ENCODE data around the gene CTNND2.
A peak's percentile ranks its signal among the peaks of the same experiment; 100 is the strongest.
"Not testable (repeated sequence)": the region's sequence is repeated elsewhere in the genome, so short reads cannot be mapped to it uniquely, and the experiment has no call there.

CTNND2 gene

DNA sequence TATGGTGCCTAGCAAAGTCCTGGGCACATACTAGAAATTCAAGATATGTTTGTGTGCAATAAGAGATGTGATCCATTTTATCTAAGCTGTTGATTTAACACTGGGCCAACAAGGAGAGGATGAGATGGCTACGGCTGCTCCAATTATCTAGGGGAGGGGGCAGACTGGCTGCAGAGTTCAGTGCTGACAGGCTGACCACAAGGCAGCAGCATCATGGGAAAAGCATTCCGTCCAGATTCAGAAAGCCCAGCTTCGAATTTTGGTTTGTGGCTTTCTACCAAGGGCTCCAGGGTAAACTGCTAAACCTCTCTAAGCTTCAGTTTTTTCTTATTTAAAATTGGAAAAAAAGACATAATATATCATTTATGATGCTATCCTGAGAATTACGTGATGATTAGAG, 758.1 kb downstream of the CTNND2 start:
- DNase-seq, result no peak

DNA sequence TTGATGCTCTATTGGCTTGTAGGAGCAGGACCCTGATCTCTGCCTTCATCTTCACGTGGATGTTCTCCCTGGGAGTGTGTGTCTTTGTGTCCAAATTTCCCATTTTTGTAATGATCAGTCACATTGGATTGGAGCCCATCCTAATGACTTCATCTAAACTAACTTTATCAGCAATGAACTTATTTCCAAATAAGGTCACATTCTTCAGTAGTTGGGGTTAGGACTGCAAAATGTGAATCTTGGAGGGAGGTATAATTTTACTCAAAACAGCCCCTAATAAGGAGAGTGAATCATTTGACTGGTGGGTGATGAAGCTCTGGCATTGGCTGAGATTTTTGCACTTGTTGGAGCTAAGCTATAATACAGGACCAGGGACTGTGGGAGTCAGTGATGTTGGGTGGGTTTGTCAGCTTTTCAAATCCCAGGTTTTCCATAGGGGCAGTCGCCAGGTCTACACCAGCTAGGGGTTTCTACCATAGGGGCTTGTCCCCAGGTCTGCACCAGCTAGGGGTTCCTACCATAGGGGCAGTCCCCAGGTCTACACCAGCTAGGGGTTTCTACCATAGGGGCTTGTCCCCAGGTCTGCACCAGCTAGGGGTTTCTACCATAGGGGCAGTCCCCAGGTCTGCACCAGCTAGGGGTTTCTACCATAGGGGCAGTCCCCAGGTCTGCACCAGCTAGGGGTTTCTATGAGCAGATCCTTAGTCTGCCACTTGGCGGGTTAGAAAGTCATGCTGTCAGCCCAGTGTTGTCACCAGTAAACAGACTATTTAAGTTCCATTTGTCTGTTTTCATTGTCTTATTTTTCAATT, 760.6 kb downstream of the CTNND2 start:
- DNase-seq, result peak; percentile 10

DNA sequence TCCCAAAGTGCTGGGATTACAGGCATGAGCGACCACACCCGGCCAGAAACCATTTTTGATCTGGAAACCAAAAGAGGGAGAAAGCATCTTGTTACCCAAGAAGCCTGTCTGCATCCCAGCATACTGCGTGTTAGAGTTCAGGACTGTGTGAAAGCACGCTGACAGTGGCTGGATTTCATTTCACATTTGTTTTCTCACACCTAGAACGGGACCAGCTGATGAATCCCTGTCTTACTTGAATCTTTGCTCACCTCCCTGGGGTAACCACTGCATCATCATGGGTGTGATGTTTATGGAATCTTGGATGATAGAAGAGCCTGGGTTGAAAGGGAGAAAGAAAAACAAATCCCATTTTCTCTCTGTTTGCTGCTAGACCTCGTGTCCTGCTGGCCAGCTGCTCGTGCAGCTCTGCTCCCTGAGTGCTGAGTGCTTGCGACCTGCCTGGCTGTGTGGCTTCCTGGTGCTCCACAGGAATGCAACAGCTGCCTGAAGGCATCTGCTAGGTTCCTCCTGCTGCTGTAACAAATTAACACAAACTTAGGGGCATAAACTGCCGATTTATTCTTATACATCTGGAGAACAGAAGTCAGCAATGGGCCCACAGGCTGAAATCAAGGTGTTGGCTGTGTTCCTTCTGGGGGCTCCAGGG, 764.9 kb downstream of the CTNND2 start:
- no peak for DNase-seq

DNA sequence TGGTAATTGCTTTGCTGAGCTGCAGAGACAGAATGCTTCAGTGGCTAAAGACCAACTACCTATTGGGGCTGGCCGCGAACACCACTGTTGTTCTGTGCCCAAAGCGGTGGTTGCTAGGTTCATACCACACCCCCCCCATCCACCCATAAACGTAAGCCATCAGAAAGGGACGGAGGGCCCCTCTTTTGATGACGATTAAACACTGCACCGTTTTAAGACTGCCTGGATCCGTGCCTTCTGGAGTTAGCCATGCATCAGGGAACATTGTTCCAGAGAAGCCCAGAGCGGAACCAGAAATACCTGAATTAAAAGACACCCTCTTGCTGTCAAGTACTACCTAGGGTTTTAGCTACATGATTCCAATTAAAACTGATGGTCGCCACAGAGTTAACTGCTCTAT, 774.1 kb downstream of the CTNND2 start:
- no peak for DNase-seq

DNA sequence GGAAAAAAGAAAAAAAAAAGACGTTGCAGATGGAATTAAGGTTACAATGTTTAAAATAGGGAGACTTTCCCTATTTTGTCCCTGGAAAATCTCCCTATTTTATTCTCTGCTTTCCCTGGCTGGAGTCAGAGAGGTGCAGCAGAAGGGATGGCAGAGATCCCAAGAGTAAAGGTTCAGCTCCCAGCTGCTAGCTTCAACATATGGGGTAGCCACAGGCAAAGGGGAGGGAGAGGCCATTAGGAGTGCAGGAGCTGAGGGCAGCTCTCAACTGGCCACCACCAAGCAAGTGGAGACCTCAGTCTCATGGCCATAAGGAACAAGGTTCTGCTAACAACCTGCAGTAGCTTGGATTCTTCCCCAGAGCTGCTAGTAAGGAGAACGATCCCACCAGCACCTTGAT, 776.2 kb downstream of the CTNND2 start:
- no peak for DNase-seq

DNA sequence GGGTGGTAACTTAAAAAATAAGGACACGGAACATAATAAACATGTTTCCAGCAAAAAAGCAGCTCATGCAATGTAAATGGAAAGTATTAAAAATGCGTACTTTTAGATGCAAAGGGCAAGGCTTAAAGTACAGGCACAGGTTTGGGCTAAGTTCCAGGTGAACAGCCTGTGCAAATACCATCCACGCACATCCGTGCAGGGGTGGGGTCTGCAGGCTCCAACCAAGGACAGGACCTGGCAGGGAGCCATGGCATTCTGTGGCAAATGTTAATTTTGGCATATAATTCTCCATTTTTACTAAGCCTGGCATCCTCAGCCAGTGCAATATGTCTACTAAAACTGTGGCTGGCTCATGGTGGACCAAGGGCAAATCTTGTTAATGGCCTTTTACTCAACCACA, 777.4 kb downstream of the CTNND2 start:
- DNase-seq, result no peak

DNA sequence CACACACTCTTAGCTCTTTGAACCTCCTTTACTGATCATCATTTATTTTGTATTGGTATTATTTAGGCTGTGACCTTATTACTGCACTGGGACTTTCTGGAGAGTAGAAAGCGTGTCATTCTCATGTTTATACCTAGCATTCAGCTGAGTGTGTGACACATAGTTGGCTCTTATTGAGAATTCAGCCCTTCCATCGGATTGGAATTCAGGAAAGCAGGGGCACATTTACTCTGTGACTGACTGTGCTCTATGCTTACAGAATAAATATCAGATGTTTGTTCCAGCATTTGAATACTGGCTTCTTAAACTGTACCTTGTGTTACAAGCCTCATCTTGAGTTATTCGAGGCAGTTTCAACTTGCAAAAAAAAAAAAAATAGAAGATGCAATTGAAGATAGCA, 782.4 kb downstream of the CTNND2 start:
- DNase-seq, result no peak

DNA sequence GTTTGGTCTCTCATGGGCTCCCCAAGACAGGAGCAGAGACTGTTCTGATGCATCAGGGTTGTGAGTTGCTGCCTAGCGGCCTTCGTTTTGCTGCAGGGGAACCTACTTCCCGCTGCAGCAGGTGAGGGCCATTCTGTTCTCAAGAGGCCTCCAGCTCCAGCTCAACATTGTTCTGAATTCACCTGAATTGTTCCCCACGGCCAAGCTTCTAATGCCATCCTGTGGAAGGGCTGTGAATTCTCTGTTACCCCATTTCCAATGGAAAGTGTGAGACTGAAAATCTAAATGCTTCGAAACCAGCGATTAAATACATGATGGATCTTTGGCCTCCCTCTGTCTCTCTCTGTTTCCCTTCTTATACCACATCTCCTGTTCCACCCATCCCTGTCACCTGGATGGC, 794.1 kb downstream of the CTNND2 start:
- DNase-seq, result no peak

DNA sequence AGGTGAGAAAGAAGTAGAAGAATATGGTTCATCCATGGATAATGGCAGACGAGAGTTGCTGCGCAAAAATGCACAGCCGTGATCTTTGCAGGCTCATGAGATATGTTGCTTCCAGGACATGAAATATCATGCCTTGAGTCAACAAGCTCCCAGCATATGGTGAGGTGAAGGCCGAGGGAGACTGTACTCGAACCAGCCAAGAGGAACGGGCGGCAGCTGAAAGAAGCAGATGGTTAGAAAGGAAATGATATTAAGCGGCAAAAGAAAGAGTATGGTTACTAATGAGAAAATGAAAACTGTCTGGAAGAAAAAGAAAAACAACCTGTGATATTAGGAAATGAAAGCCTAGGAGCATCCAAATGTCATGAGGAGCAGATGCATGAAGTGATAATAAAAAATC, 798.5 kb downstream of the CTNND2 start:
- no peak for DNase-seq

DNA sequence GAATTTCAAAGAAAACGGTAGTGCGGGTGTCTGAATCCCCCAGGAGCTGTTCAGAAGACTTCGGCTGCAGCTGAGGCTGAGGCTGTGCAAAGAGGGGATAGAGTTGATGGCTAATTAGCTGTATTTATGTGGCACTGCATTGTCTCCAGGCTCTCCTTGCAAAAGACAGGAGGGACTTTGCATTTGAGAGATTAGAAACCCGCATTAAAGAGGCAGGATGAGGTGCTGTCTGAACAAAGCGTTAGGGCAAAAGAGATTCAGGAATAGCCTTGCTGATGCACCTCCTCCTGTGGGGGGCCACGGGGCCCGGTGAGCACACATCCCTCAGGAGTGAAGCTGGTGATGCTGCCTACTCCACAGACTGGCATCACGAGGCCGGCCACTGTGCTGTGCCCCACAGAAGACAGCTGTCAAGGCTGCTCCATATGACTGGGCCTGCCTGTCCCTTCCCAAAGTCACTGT, 799.6 kb downstream of the CTNND2 start:
- no peak for DNase-seq

DNA sequence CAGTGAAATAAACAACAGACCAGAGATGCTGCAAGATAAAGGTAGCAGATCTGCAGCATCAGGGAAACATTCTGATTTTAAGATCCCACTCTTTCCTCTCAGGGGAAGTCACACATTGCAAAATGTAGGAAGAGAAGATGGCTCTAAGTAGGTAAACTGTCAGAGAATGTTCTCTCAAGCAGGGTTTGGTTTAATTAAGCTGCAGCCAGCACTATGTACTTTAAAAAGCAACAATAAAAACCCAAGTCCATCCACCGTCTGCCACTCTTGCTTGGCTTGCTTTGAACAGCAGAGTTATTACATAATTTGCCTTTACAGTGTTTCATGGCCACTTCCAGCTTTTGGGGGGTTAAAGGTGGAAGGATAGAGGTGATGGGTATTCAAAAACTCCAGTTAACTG, 800.0 kb downstream of the CTNND2 start:
- no peak for DNase-seq

DNA sequence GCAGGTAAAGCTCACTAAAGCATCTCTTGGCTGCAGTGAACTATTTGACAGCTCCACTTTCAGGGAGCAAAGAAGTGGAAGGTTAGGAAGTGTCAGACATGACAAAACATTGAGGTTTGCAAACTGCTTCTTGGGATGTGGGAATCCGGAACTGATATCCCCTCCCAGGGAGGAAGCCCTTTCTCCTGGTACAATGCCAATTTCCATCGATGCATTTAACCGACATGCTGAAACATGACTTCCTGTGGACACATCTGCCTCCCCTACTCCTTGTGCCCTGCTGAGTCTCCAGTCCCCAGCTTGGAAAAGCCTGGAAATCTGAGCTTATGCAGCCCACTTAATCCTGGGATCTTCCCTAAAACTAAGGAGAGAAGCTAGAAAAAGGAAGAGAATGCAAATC, 820.1 kb downstream of the CTNND2 start:
- DNase-seq, result no peak

DNA sequence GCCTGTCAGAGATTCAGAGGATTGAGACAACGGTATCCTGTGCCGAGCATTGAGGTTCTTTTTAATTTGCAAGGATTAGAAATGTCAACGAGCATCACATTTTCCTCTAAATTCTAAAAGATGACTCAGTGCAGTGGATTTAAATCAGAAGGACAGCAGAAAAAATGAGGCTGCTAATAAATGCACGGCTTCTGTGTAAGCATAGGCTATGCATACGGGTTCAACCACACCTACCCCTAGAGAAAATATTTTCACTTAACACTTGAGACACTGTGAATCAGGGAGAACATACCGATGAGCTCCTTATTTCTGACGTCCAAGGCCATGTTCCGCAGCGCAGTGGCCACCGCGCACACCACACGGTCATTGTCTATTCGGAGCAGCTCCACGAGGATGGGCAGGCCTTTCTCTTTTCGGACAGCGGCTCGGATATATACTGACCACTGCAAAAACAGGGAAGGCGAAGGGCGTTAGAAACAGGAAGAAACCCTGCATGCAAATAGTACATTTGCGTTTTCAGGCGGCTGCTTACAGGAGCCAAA, 821.8 kb downstream of the CTNND2 start:
- no peak for DNase-seq

DNA sequence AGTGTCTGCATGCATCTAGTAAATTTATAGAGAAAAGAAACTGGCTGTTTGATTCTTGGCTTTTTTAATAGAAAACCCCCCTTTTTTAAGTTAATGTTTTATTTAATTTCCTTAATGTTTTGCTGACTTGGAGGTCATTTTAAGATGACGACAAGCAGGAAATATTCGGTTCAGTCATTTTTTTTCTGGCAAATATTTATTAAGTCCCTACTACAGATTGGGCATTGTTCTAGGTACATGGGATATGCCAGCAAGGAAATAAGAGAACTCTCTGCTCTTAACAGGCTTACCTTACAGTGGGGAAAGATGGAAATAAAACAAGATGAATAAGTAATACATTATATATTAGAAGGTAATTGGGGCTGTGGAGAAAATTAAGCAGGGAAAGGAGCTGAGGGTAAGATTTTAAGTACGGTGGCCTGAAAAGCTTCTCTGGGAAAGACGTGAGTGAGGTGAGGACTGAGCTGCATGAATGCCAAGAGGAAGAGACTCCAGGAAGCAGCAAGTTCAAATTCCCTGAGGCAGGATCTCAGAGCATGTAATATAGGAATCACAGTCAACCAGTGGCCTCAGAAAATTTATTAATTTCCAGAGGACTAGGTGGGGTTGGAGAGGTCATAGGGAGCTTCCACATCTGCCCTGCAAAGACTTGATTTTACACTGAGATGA, 827.2 kb downstream of the CTNND2 start:
- DNase-seq, result no peak

DNA sequence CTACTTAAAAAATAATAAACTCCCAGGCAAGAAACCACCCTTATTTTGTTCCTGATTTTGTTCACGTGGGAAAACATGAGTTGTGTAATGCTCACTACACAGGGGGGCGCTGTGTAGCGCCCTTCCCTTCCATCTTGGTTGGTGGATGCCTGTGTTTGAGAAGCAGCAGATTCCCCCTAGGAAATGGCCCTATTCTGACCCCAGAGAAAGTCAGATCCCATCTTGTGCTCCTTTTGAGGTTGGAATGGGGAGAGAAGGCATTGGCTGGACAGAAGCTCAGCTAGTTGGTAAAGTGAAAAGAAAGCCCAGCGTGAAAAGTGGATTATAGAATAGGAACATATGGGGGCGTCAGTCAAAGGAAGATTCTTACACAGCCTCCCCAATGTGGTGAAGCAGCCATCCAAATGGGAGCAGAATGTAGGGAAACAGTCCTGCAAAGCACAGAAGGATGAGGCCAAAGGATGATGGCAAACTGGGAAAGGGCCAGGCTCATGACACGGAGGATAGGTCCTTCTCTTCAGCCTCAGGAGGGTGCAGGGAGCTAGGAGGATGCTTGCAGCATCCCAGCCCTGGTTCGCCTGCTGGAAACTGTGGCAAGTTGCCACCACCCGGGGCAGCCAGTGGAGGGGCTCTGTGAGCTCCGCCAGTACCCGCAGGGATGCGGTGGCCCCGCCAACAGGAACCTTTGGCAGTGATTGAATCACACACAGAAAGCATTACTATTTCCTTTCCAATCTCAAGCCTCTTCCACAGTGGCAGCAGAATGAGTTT, 829.0 kb downstream of the CTNND2 start:
- DNase-seq, result no peak

DNA sequence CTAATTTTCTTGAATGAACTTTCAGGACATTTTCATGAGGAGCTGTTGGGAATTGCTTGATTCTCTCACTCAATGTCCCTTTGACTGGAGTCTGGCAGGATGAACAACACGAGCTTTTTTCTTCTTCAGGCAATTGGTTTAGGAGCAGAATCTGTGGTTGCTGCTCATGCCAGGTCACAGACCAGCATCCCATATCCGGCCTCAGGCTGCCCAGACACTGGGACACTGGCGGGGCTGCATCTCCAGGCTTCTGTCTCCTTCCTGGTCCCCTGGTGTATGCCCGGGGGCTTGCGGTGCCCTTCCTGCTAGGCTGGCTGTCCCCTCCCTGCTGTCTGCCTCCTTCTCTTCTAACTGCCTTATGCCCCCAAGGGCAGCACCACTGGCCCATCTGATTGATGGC, 831.7 kb downstream of the CTNND2 start:
- no peak for DNase-seq

DNA sequence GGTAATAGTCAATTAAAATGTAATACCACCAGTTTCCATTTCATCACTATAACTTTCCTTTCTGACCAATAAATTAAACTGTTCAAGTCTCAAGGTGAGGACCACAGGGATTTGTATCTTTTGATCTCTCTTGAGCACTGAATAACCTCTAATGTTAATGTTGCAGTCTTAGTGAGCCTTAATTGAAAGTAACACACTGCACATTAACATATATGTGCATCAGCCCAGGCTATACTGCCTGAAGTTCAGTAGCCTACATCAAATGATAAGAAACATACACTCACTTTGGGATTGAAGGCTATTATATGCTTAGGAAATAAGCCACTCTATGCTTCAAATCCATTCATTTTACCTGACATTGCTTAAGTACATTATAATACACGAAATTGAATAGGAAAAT, 832.2 kb downstream of the CTNND2 start:
- DNase-seq, result no peak

DNA sequence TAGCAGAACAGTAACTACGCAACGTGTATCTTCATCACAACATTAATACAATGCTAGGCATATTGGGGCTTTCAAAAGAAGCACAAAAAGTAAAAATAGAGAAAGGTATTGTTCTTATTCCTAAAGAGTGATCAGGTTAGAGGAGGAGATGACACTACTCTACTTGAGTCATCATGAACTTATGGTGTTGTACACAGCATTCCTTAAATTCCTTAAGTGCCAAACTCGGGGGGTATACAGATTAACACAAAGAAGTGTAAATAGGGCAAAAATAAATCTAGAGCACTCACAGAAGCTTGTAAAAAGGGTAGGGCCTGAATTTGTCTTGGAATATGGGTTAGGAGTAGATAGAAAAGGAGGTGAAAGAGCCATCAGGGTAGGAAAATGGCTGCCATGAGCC, 835.2 kb downstream of the CTNND2 start:
- no peak for DNase-seq

DNA sequence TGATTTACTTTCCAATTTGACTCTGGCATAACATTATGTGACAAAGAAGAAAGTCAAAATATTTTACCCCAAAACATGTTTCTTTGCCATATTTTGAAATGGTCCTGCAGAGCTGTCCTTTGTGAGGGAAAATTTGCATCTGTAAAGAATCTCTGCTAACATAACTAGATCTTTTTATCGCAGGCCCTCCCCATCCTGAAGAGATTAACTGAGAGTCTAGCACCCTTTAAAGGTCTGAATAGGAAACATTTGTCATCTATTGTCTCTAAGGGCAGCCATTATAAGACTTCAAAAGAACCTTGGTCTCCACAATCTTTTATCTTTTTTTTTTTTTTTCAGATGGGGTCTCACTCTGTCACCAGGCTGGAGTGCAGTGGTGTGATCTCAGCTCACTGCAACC, 838.5 kb downstream of the CTNND2 start:
- DNase-seq, result not testable (repeated sequence)

DNA sequence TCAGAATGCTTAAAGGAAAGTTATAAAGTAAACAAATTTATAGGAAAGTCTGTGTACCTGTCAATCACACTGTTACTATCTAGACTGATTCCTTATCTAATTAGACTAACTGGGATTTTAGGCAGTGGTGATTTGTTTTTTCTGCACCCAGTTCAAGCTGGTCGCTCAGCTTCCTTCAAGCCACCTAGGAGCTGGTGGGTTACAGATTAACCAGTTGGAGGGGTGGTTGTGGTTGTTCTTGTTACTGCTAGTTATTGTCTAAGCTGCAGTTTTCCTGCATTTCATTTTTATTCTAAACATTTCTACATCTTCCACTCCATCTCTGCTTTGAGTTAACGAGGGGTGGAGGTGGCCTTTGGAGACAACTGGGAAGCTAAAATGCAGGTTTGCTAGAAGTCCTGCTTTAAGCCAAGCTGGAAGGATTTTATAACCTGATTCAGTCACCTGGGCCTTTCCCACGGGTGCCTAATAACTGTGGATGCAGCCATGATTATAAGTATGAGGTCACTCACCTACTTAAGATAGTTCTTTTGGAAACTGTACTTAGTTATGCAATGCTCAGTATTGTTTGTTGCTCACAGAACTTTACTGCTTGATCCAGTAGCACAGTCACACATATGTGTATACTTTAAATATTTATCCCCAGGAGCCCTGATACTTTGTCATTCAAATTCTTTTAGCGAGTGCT, 839.3 kb downstream of the CTNND2 start:
- no peak for DNase-seq

DNA sequence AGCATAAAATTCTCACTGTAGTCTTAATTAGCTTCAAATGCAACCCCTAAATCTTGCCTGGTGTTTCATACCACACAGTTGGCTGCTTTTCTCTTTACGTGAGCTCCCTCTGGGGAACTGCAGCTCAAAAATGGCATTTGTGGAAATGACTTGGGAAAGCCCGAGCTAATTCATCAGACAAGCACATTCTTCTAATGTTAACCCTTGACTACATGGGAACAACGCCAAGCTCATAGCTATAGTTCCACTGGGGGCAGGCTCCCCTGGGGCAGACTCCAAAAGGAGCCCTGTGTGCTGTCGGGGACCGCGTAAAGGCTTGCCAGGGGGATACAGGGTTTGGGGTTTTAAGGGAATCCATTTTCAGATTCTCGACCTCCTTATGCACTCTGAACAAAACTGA, 841.8 kb downstream of the CTNND2 start:
- DNase-seq, result no peak

DNA sequence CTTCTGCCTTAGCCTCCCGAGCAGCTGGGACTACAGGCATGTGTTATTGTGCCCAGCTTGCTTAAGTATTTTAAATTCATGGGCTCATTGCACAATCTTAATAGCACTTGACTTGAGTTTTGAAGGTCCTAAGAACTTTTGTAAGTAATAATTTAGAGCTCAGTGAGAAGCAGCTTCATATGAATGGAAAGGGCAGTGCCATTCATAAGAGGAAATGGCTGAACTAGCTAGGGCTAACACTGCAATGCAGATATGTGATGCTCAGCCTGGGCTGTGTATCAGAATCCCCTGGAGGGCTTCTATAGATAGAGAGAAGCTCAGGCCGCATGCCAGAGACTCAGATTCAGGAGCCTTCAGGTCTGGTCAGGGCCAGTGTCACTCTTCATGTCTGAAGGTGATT, 847.7 kb downstream of the CTNND2 start:
- no peak for DNase-seq

Measured in stimulated activated CD4-positive, alpha-beta T cell treated with anti-CD3 and anti-CD28 coated beads, Interleukin-4, amount 100 ng/mL, for 1 hour (primary cell).